ENCODE results near the gene AKT2.

Gene AKT2

DNA sequence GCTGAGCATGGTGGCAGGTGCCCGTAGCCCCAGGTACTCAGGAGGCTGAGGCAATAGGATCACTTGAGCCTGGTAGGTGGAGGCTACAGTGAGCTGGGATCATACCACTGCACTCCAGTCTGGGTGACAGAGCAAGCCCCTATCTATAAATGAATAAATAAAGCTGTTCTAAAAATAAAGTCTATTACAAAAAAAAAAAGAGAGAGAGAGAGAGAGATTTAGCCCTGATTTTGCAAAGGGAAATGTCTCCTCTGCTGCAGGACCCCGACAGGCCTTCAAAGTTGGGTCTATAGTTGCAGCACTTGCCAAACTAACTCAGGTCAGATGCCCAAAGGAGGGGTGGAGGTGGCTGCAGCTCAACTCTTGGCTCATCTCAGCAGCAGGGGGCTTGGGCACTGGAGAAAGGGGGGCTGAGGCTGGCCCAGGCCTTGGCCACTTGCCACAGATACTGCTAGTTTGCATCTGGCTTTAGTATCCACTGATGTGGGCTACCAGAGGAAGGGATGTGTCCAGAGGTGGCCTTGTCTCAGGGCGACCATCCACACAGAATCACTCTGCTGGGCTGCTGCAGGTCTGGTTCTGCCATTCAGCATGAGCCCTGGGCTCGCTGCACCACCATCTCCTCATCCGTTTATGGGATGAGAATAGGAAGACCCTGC is 30.8 kb upstream of the AKT2 start:
- H3K4me1 Mint-ChIP-seq: no peaks in the 10 kb centered on the region
- peaks cover 7% of the 10 kb centered on the region for H3K36me3 Mint-ChIP-seq (ENCODE audit: insufficient read depth)
- H3K27ac Mint-ChIP-seq (ENCODE audit: low read depth): no peak overlapping the region
- no peak for ATAC-seq (replicated peaks; ENCODE audit: extremely low read depth, poor library complexity, severe bottlenecking)
- DNase-seq (ENCODE audit: low spot score in 2 of 2): no peak
- H3K9me3 Mint-ChIP-seq: no peaks in the 10 kb centered on the region
- H3K27me3 Mint-ChIP-seq: no peaks in the 10 kb centered on the region
- H3K4me3 Mint-ChIP-seq: no peak overlapping the region

DNA sequence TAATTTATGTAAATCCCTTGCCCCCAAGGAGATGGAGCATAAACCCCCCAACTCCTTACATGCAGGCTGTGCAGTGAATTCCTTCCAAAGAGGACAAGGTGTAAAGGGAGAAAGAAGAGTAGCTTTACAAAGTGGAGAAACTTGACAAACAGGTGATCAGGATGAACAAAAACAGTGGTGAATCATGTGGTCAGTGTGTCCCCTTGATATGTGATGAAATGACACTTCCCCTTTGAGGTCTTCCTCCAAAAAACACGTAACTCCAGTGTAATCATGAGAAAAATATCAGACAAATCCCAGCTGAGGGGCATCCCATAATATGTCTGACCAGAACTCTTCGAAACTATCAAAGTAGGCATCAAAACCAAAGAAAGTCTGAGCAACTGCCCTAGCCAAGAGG is 29.5 kb upstream of the AKT2 start:
- H3K4me3 Mint-ChIP-seq: no peak overlapping the region
- no peak overlapping the region for H3K27ac Mint-ChIP-seq (ENCODE audit: low read depth)
- DNase-seq (ENCODE audit: low spot score in 2 of 2) (no peak), ATAC-seq (replicated peaks; ENCODE audit: extremely low read depth, poor library complexity, severe bottlenecking) (no peak)
- no peaks in the 10 kb centered on the region for H3K9me3 Mint-ChIP-seq
- H3K27me3 Mint-ChIP-seq: no peaks in the 10 kb centered on the region
- H3K36me3 Mint-ChIP-seq (ENCODE audit: insufficient read depth): peaks cover 7% of the 10 kb centered on the region
- no peaks in the 10 kb centered on the region for H3K4me1 Mint-ChIP-seq

DNA sequence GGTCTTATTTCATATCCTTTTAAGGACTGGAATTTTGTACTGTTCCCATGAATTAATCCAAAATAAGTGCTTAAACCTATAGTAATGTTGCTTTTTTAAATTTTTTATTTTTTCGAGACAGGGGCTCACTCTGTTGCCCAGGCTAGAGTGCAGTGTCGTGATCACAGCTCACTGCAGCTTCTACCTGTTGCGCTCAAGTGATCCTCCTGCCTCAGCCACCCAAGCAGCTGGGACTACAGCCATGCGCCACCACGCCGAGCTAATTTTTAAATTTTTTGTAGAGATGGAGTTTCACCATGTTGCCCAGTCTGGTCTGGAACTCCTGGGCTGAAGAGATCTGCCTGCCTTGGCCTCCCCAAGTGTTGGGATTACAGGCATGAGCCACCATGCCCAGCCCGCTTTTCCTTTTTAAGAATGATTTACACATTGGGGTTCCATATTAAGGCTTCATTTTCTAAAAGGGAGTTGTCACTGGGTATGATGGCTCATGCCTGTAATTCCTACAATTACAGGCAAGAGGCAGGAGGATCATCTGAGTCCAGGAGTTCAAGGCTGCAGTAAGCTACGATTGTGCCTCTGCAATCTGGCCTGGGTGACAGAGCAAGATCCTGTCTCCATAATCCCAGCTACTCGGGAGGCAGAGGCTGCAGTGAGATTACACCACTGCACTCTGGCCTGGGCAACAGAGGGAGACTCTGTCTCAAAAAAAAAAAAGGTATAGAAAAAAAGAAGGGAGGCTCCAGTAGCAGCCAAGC is 28.3 kb upstream of the AKT2 start:
- no peaks in the 10 kb centered on the region for H3K27me3 Mint-ChIP-seq
- no peaks in the 10 kb centered on the region for H3K4me1 Mint-ChIP-seq
- peaks cover 4% of the 10 kb centered on the region for H3K36me3 Mint-ChIP-seq (ENCODE audit: insufficient read depth)
- no peaks in the 10 kb centered on the region for H3K9me3 Mint-ChIP-seq
- ATAC-seq (replicated peaks; ENCODE audit: extremely low read depth, poor library complexity, severe bottlenecking) (no peak), DNase-seq (ENCODE audit: low spot score in 2 of 2) (no peak)
- H3K4me3 Mint-ChIP-seq: no peak overlapping the region
- no peak overlapping the region for H3K27ac Mint-ChIP-seq (ENCODE audit: low read depth)

DNA sequence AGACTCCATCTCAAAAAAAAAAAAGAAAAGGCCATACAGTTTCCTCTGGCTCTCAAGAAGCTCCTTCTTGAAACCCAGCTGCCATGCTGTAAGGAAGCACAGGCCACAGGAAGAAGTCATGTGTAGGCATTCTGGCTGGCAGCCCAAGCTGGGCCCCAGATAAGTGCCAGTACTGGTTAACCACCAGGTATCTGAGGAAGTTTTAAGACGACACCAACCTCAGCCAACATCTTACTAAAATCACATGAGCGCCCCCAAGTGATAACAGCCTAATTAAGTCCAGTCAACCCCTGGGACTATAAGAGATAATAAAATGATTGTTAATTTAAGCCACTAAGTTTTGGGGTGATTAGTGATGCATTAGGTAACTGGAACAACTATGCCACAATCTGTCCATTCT is 27.4 kb upstream of the AKT2 start:
- H3K27ac Mint-ChIP-seq (ENCODE audit: low read depth): no peak overlapping the region
- ATAC-seq (replicated peaks; ENCODE audit: extremely low read depth, poor library complexity, severe bottlenecking) (no peak), DNase-seq (ENCODE audit: low spot score in 2 of 2) (no peak)
- no peak overlapping the region for H3K4me3 Mint-ChIP-seq
- peaks cover 3% of the 10 kb centered on the region for H3K36me3 Mint-ChIP-seq (ENCODE audit: insufficient read depth)
- H3K9me3 Mint-ChIP-seq: no peaks in the 10 kb centered on the region
- H3K4me1 Mint-ChIP-seq: no peaks in the 10 kb centered on the region
- no peaks in the 10 kb centered on the region for H3K27me3 Mint-ChIP-seq

- DNase-seq (ENCODE audit: low spot score in 2 of 2): no peak
These were observed 24.5 kb upstream of the AKT2 start for GRCh38 chr19:40309666-40310065.

DNA sequence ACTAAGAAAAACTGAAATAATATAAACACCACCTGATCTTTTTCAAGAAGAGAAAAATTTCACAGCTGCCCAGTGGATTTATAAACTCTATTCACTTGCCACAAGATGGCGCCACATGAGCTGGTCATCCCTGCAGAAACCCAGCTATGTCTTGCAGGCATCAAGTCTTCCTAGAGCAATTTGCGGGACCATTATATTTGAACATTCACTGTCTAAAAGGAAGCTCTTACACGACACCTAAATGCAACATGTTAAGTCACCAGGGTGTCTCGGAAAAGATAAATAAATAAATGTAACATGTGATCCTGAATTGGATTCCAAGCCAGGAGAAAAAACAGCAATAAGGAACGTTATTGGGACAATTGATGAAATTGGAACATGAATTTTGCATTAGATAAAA is 20.3 kb upstream of the AKT2 start:
- Mint-ChIP-seq H3K36me3 (ENCODE audit: insufficient read depth) (no peaks in the 10 kb centered on the region), H3K9me3 (no peaks in the 10 kb centered on the region), H3K27ac (ENCODE audit: low read depth) (no peak overlapping the region), H3K4me1 (peaks cover 5% of the 10 kb centered on the region), H3K27me3 (no peaks in the 10 kb centered on the region), H3K4me3 (no peak overlapping the region)
- peak; percentile 49 to 54 for DNase-seq (ENCODE audit: low spot score in 2 of 2)
- peak; percentile 43 for ATAC-seq (replicated peaks; ENCODE audit: extremely low read depth, poor library complexity, severe bottlenecking)

More at GRCh38 chr19:40309666-40310065, 24.5 kb upstream of the AKT2 start:
- no peak overlapping the region for H3K27ac Mint-ChIP-seq (ENCODE audit: low read depth)
- peaks cover 1% of the 10 kb centered on the region for H3K36me3 Mint-ChIP-seq (ENCODE audit: insufficient read depth)
- no peaks in the 10 kb centered on the region for H3K27me3 Mint-ChIP-seq
- no peaks in the 10 kb centered on the region for H3K9me3 Mint-ChIP-seq
- H3K4me1 Mint-ChIP-seq: peaks cover 5% of the 10 kb centered on the region
- no peak overlapping the region for H3K4me3 Mint-ChIP-seq
- no peak for ATAC-seq (replicated peaks; ENCODE audit: extremely low read depth, poor library complexity, severe bottlenecking)

- no peak overlapping the region for H3K4me3 Mint-ChIP-seq
- H3K9me3 Mint-ChIP-seq: no peaks in the 10 kb centered on the region
These were observed 19.2 kb upstream of the AKT2 start for GRCh38 chr19:40304306-40304705.

GRCh38 chr19:40303765-40304164 is 18.6 kb upstream of the AKT2 start:
- peaks cover 5% of the 10 kb centered on the region for H3K4me1 Mint-ChIP-seq
- ATAC-seq (replicated peaks; ENCODE audit: extremely low read depth, poor library complexity, severe bottlenecking) (no peak), DNase-seq (ENCODE audit: low spot score in 2 of 2) (no peak)
- H3K27ac Mint-ChIP-seq (ENCODE audit: low read depth): no peak overlapping the region
- no peak overlapping the region for H3K4me3 Mint-ChIP-seq
- H3K36me3 Mint-ChIP-seq (ENCODE audit: insufficient read depth): no peaks in the 10 kb centered on the region
- no peaks in the 10 kb centered on the region for H3K9me3 Mint-ChIP-seq
- no peaks in the 10 kb centered on the region for H3K27me3 Mint-ChIP-seq

More at GRCh38 chr19:40304306-40304705, 19.2 kb upstream of the AKT2 start:
- peaks cover 5% of the 10 kb centered on the region for H3K4me1 Mint-ChIP-seq
- no peaks in the 10 kb centered on the region for H3K27me3 Mint-ChIP-seq
- ATAC-seq (replicated peaks; ENCODE audit: extremely low read depth, poor library complexity, severe bottlenecking): no peak
- no peak for DNase-seq (ENCODE audit: low spot score in 2 of 2)
- H3K36me3 Mint-ChIP-seq (ENCODE audit: insufficient read depth): no peaks in the 10 kb centered on the region
- H3K27ac Mint-ChIP-seq (ENCODE audit: low read depth): no peak overlapping the region

GRCh38 chr19:40302224-40303011 is 17.3 kb upstream of the AKT2 start:
- H3K4me1 Mint-ChIP-seq: peaks cover 5% of the 10 kb centered on the region
- no peak for DNase-seq (ENCODE audit: low spot score in 2 of 2)
- ATAC-seq (replicated peaks; ENCODE audit: extremely low read depth, poor library complexity, severe bottlenecking): no peak
- no peaks in the 10 kb centered on the region for H3K27me3 Mint-ChIP-seq
- no peak overlapping the region for H3K27ac Mint-ChIP-seq (ENCODE audit: low read depth)
- H3K36me3 Mint-ChIP-seq (ENCODE audit: insufficient read depth): no peaks in the 10 kb centered on the region
- H3K9me3 Mint-ChIP-seq: no peaks in the 10 kb centered on the region
- no peak overlapping the region for H3K4me3 Mint-ChIP-seq

DNA sequence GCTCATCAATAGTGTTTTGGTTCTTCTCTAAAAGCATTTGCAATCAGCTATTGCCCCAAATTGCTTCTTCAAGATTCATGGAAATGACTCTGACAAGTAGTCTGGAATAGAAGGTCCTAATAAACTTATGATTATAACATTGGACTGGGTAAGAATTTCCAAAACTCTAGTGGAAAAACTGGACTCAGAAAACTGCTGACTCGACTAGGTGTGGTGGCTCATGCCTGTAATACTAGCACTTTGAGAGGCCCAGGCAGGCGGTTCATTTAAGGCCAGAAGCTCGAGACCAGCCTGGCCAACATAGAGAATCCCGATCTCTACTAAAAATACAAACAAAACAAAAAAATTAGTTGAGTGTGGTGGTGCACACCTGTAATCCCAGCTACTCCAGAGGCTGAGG is 15.5 kb upstream of the AKT2 start:
- no peak overlapping the region for H3K27ac Mint-ChIP-seq (ENCODE audit: low read depth)
- H3K4me3 Mint-ChIP-seq: no peak overlapping the region
- no peaks in the 10 kb centered on the region for H3K9me3 Mint-ChIP-seq
- no peak for ATAC-seq (replicated peaks; ENCODE audit: extremely low read depth, poor library complexity, severe bottlenecking)
- peaks cover 5% of the 10 kb centered on the region for H3K4me1 Mint-ChIP-seq
- H3K27me3 Mint-ChIP-seq: no peaks in the 10 kb centered on the region
- H3K36me3 Mint-ChIP-seq (ENCODE audit: insufficient read depth): no peaks in the 10 kb centered on the region
- no peak for DNase-seq (ENCODE audit: low spot score in 2 of 2)

DNA sequence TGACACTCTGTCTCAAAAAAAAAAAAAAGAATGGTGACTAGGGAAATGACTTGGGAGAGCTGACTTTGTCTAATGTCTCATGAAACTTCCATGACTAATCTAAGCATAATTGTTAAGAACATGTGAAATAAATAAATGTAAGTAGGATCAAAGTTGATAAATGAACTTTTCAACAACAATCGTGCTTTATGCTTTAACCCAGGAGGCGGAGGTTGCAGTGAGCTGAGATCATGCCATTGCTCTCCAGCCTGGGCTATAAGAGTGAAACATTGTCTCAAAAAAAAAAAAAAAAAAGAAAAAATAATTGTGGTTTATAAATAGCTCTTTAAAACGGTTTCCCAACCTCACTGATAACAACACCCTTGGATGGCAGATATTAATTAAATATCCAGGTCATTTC is 12.9 kb upstream of the AKT2 start:
- no peaks in the 10 kb centered on the region for H3K27me3 Mint-ChIP-seq
- H3K4me3 Mint-ChIP-seq: no peak overlapping the region
- no peaks in the 10 kb centered on the region for H3K4me1 Mint-ChIP-seq
- no peaks in the 10 kb centered on the region for H3K36me3 Mint-ChIP-seq (ENCODE audit: insufficient read depth)
- H3K9me3 Mint-ChIP-seq: no peaks in the 10 kb centered on the region
- no peak for DNase-seq (ENCODE audit: low spot score in 2 of 2)
- H3K27ac Mint-ChIP-seq (ENCODE audit: low read depth): no peak overlapping the region
- ATAC-seq (replicated peaks; ENCODE audit: extremely low read depth, poor library complexity, severe bottlenecking): no peak

DNA sequence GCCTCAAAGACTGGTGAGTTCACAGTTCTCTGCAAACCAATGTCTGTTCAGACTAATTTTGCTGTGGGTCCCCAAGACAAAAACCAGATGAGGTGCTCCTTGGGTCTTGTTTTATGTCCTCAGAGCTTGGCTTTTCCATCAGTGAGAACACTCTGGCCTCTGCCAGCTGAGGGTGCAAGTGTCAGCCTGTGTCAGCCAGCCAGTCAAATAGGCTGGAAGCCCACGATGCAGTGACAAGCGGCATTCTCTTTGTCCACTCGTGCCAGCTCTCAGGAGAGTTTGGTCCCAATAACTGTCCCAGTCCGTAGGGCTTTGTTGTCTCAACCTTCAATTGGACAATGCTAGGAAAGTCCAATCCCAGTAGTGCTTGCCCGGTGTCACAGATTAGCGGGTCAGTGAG is 9.4 kb upstream of the AKT2 start:
- H3K27ac Mint-ChIP-seq (ENCODE audit: low read depth): no peak overlapping the region
- no peaks in the 10 kb centered on the region for H3K27me3 Mint-ChIP-seq
- DNase-seq (ENCODE audit: low spot score in 2 of 2) (no peak), ATAC-seq (replicated peaks; ENCODE audit: extremely low read depth, poor library complexity, severe bottlenecking) (no peak)
- no peaks in the 10 kb centered on the region for H3K4me1 Mint-ChIP-seq
- no peaks in the 10 kb centered on the region for H3K9me3 Mint-ChIP-seq
- no peaks in the 10 kb centered on the region for H3K36me3 Mint-ChIP-seq (ENCODE audit: insufficient read depth)
- H3K4me3 Mint-ChIP-seq: no peak overlapping the region

Measured in central memory CD8-positive, alpha-beta T cell (primary cell).